Right kidney (tissue), 1 donor: ENCODE data around the gene LSM5.

ENCODE experiments used
- DNase-seq: peaks from one replicate; pipeline ENCODE4 v3.0.0-alpha.2; 2016

Gene LSM5

GRCh38 chr7:32462977-32463376, 27.2 kb downstream of the LSM5 start:
- DNase-seq, result no peak

- no peak for DNase-seq
Measured at GRCh38 chr7:32462451-32462850, 27.7 kb downstream of the LSM5 start.

GRCh38 chr7:32461484-32461883, 28.7 kb downstream of the LSM5 start:
- DNase-seq, result no peak

GRCh38 chr7:32459788-32460187, 30.4 kb downstream of the LSM5 start:
- DNase-seq, result no peak

GRCh38 chr7:32458025-32458424, 32.2 kb downstream of the LSM5 start:
- DNase-seq, result no peak

- no peak for DNase-seq
Measured at GRCh38 chr7:32453341-32454011, 36.7 kb downstream of the LSM5 start.

GRCh38 chr7:32447218-32447617, 43.0 kb downstream of the LSM5 start:
- DNase-seq, result no peak

GRCh38 chr7:32436146-32436928, 53.8 kb downstream of the LSM5 start:
- DNase-seq, result no peak
